Epithelial cell of alveolus of lung (primary cell): Measurements from ENCODE around the gene TAF11L7. TPM values are rescaled to one million over a fixed set of nuclear protein-coding genes. Genes with fewer than 3 reads are reported as not detected.

Source experiments
- total RNA-seq: library from RNA; depleted of rRNA; stranded (reverse); fragments of >200 nt; gene quantifications from 2 replicates; pipeline ENCODE4 v1.2.1, GENCODE V29; 2015

TAF11L7 gene
- not detected in 2 replicates for total RNA-seq

GRCh38 chr5:17585658-17586057, at the start of gene TAF11L7:
TSS of gene TAF11L7 (minus strand) at chr5:17585758.

GRCh38 chr5:17634160-17634559, 48.6 kb upstream of the TAF11L7 start, which contains the start of gene TAF11L14:
TSS of gene TAF11L14 (plus strand) at chr5:17634460.

GRCh38 chr5:17631788-17632187, 46.2 kb upstream of the TAF11L7 start, which contains the start of gene TAF11L13:
TSS of gene TAF11L13 (plus strand) at chr5:17632088.

DNA sequence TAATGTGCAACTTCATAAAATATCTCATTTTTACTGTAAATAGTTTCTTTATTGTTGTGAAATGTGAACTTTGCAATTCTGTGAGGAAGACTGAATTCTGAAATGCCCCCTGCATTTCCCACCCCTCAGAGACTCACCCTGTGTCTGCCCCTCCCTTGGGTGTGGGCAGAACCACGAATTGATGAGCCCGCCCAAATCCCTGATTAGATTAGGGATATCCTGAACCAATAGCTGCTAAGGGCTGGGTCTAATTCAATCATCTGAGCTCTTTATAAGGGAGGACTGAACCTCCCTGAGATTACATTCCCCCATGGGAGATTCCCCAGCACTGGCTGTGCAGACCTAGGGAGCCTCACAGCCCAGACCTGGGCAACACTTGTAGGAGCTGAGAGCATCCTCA, 24.5 kb upstream of the TAF11L7 start, which contains the start of gene TAF11L12:
TSS of gene TAF11L12 (plus strand) at position 301 of the 400 bp plus-strand sequence.

DNA sequence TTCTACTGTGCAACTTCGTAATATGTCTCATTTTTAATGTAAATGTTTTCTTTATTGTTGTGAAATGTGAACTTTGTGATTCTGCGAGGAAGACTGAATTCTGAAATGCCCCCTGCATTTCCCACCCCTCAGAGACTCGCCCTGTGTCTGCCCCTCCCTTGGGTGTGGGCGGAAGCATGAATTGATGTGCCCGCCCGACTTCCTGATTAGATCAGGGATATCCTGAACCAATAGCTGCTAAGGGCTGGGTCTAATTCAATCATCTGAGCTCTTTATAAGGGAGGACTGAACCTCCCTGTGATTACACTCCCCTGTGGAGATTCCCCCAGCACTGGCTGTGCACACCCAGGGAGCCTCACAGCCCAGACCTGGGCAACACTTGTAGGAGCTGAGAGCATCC, 18.3 kb upstream of the TAF11L7 start, which contains the start of gene TAF11L11:
TSS of gene TAF11L11 (plus strand) at position 304 of the 400 bp plus-strand sequence.

GRCh38 chr5:17597728-17598127, 12.2 kb upstream of the TAF11L7 start, which contains the start of gene TAF11L10:
TSS of gene TAF11L10 (minus strand) at chr5:17597828.

DNA sequence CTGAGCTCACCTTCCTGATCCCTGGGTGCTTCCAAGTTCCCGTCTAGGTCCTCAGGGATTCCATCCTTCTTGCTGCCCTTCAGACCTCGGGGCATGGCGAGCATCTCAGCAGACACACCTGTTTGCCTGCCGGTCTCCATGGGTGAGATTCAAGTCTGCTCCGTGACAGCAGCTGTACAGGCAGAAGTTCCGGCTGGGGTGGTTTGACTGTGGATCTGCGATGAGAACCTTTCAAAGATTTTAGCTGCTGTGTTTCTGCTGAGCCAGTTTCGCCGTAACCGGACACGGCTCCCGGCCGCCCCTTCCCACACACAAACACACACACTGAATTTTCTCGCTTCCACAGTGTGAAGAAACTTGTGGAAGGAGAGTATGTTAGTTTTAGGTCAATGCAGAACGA, 8.7 kb upstream of the TAF11L7 start, which contains the start of gene TAF11L9:
TSS of gene TAF11L9 (minus strand) at position 140 of the 400 bp plus-strand sequence.

DNA sequence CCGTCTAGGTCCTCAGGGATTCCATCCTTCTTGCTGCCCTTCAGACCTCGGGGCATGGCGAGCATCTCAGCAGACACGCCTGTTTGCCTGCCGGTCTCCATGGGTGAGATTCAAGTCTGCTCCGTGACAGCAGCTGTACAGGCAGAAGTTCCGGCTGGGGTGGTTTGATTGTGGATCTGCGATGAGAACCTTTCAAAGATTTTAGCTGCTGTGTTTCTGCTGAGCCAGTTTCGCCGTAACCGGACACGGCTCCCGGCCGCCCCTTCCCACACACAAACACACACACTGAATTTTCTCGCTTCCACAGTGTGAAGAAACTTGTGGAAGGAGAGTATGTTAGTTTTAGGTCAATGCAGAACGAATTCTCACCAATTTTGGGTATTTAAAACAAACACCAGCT, 5.3 kb upstream of the TAF11L7 start, which contains the start of gene TAF11L8:
TSS of gene TAF11L8 (minus strand) at position 101 of the 400 bp plus-strand sequence.

Other genes starting within 250 kb of the TAF11L7 start
- not detected in 2 replicates for gene TAF11L2, start 87.5 kb downstream of the TAF11L7 start, total RNA-seq
- gene TAF11L3, start 67.4 kb downstream of the TAF11L7 start, total RNA-seq, result not detected in 2 replicates
- not detected in 2 replicates for gene TAF11L4, start 64.0 kb downstream of the TAF11L7 start, total RNA-seq
- gene TAF11L5, start 60.5 kb downstream of the TAF11L7 start, total RNA-seq, result not detected in 2 replicates
- gene TAF11L6, start 57.1 kb downstream of the TAF11L7 start, total RNA-seq, result not detected in 2 replicates
- not detected in 2 replicates for gene TAF11L8, start 5.2 kb upstream of the TAF11L7 start, total RNA-seq
- gene TAF11L9, start 8.6 kb upstream of the TAF11L7 start, total RNA-seq, result not detected in 2 replicates
- not detected in 2 replicates for gene TAF11L10, start 12.1 kb upstream of the TAF11L7 start, total RNA-seq
- not detected in 2 replicates for gene TAF11L11, start 18.4 kb upstream of the TAF11L7 start, total RNA-seq
- gene TAF11L12, start 24.6 kb upstream of the TAF11L7 start, total RNA-seq, result not detected in 2 replicates
- not detected in 2 replicates for gene TAF11L13, start 46.3 kb upstream of the TAF11L7 start, total RNA-seq
- not detected in 2 replicates for gene TAF11L14, start 48.7 kb upstream of the TAF11L7 start, total RNA-seq